ENCODE results near the gene LILRA2. TPM values are rescaled to one million over a fixed set of nuclear protein-coding genes. Genes with fewer than 3 reads are reported as not detected.
"Not testable (repeated sequence)": the region's sequence is repeated elsewhere in the genome, so short reads cannot be mapped to it uniquely, and the experiment has no call there.

The LILRA2 gene
- total RNA-seq, 2 experiments from 2014 or later: not detected

GRCh38 chr19:54593931-54594626 is 20.5 kb downstream of the LILRA2 start:
- DNase-seq; CTCF ChIA-PET; H3K4me3 Mint-ChIP-seq; intact Hi-C loops (cut with DNase I, micrococcal nuclease); ATAC-seq; H3K9me3 Mint-ChIP-seq (ENCODE audit: low read depth); H3K4me1 Mint-ChIP-seq; H3K36me3 Mint-ChIP-seq (ENCODE audit: low read depth); H3K27ac Mint-ChIP-seq; POLR2A ChIA-PET: not testable (repeated sequence)
- H3K27me3 Mint-ChIP-seq: peaks cover 25% of the 10 kb centered on the region

- no peak overlapping the region for H3K27ac Mint-ChIP-seq
- H3K4me1 Mint-ChIP-seq: no peaks in the 10 kb centered on the region
- ATAC-seq (no peak), DNase-seq (no peak)
- H3K27me3 Mint-ChIP-seq: peaks cover 23% of the 10 kb centered on the region
- H3K4me3 Mint-ChIP-seq: no peak overlapping the region
- POLR2A ChIA-PET: no interaction called here
- no peaks in the 10 kb centered on the region for H3K9me3 Mint-ChIP-seq (ENCODE audit: low read depth)
- no peaks in the 10 kb centered on the region for H3K36me3 Mint-ChIP-seq (ENCODE audit: low read depth)
- intact Hi-C loops (cut with DNase I, micrococcal nuclease): no loop called here
- CTCF ChIA-PET: no interaction called here
These were observed 21.1 kb downstream of the LILRA2 start for GRCh38 chr19:54594737-54595136.

- H3K4me3 Mint-ChIP-seq; ATAC-seq; POLR2A ChIA-PET; intact Hi-C loops (cut with DNase I, micrococcal nuclease); H3K27ac Mint-ChIP-seq; H3K36me3 Mint-ChIP-seq (ENCODE audit: low read depth); H3K9me3 Mint-ChIP-seq (ENCODE audit: low read depth); DNase-seq; CTCF ChIA-PET; H3K4me1 Mint-ChIP-seq: not testable (repeated sequence)
- peaks cover 23% of the 10 kb centered on the region for H3K27me3 Mint-ChIP-seq
These were observed 22.3 kb downstream of the LILRA2 start for GRCh38 chr19:54595680-54596436.

DNA sequence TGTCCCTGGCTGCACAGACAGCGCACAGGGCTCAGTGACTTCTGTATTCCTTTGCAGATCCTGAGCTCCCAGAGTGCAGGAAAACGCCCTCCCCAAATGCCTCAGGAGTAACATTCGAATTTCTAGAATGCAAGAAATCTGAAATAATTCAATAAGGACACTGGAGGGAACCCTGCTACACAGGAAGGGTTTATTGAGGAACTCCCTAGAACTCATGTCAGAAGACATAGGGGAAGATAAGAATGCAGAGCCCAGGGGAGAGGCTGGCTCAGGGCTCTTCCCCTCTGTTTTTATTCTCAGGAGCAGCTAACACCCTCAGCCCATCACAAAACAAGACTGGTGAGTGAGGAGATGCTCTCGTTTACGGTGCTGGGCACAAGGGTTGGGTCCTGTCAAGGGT is 26.6 kb downstream of the LILRA2 start:
- H3K27ac Mint-ChIP-seq: no peak overlapping the region
- DNase-seq (no peak), ATAC-seq (no peak)
- ChIA-PET POLR2A (no interaction called here), CTCF (no interaction called here)
- H3K9me3 Mint-ChIP-seq (ENCODE audit: low read depth): peaks cover 3% of the 10 kb centered on the region
- H3K4me3 Mint-ChIP-seq: no peak overlapping the region
- peaks cover 17% of the 10 kb centered on the region for H3K27me3 Mint-ChIP-seq
- H3K36me3 Mint-ChIP-seq (ENCODE audit: low read depth): no peaks in the 10 kb centered on the region
- intact Hi-C loops (cut with DNase I, micrococcal nuclease): no loop called here
- H3K4me1 Mint-ChIP-seq: no peaks in the 10 kb centered on the region

DNA sequence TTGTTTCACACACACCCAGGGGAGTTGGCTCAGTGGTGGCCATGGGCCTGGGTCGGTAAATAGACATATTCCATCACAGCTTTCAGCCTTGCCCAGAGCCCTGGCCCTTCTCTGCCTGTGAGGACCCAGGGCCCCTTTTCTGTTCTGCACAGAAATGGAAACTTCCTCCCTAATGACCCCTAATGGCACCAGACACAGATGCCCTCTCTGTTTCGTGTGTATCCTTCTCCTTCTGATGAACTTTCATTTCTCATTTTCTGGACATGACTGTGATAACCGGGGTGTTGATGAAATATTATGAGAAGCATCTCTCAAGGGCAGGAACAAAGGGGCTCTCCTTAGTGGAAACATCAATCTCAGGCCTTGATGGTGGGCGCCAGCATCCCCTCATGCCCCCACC is 32.6 kb downstream of the LILRA2 start:
- Mint-ChIP-seq H3K4me1 (no peaks in the 10 kb centered on the region), H3K4me3 (no peak overlapping the region), H3K36me3 (ENCODE audit: low read depth) (no peaks in the 10 kb centered on the region), H3K27ac (no peak overlapping the region), H3K27me3 (peaks cover 11% of the 10 kb centered on the region), H3K9me3 (ENCODE audit: low read depth) (peaks cover 5% of the 10 kb centered on the region)
- DNase-seq (no peak), ATAC-seq (no peak)
- ChIA-PET CTCF (no interaction called here), POLR2A (no interaction called here)
- intact Hi-C loops (cut with DNase I, micrococcal nuclease): no loop called here

- peak overlapping the region; percentile 44 for H3K27ac Mint-ChIP-seq
- CTCF ChIA-PET: no interaction called here
- peaks cover 9% of the 10 kb centered on the region for H3K27me3 Mint-ChIP-seq
- ATAC-seq: peak; percentile 58
- DNase-seq: no peak
- peaks cover 5% of the 10 kb centered on the region for H3K9me3 Mint-ChIP-seq (ENCODE audit: low read depth)
- no peak overlapping the region for H3K4me3 Mint-ChIP-seq
- intact Hi-C loops (cut with DNase I, micrococcal nuclease): no loop called here
- no peaks in the 10 kb centered on the region for H3K36me3 Mint-ChIP-seq (ENCODE audit: low read depth)
- no peaks in the 10 kb centered on the region for H3K4me1 Mint-ChIP-seq
- POLR2A ChIA-PET: no interaction called here
These were observed 33.5 kb downstream of the LILRA2 start for GRCh38 chr19:54606891-54607784.

DNA sequence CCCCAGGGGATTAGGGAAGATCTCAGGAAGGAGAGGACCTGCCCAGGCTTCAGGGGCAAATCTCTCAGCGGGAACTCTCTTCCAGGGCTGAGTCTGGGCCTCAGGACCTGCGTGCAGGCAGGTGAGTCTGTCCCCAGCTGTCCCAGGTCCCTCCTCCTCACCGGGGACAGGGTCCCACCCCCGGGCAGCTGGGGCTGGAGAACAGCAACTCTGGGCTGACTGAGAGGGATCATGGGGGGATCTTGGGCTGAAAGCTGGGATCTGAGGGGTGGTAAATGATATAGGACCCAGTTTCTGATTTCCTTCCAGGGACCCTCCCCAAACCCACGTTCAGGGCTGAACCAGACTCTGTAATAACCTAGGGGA is 34.2 kb downstream of the LILRA2 start:
- ChIA-PET POLR2A (no interaction called here), CTCF (no interaction called here)
- DNase-seq (no peak), ATAC-seq (no peak)
- Mint-ChIP-seq H3K4me3 (no peak overlapping the region), H3K36me3 (ENCODE audit: low read depth) (no peaks in the 10 kb centered on the region), H3K27me3 (peaks cover 9% of the 10 kb centered on the region), H3K9me3 (ENCODE audit: low read depth) (peaks cover 5% of the 10 kb centered on the region), H3K4me1 (no peaks in the 10 kb centered on the region), H3K27ac (no peak overlapping the region)
- intact Hi-C loops (cut with DNase I, micrococcal nuclease): no loop called here

DNA sequence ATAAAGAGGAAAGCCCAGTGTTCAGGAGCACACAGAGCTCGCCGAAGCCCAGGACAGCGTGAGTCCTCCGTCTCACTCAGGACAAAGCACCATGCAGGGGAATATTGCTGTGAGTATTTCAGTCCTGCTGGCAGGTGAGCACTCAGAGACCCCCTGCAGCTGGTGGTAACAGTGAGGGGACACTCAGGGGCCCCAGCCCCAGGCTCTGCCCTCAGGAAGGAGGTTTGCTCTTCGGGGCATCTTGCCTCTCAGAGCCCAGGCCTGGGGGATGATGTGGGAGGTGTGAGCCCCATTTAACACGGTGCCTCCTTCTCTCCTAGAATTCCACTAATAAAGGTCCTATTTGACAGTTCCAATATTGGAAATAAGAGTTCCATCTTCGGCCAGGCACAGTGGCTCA is 34.6 kb downstream of the LILRA2 start:
- DNase-seq (no peak), ATAC-seq (no peak)
- no peaks in the 10 kb centered on the region for H3K36me3 Mint-ChIP-seq (ENCODE audit: low read depth)
- H3K4me1 Mint-ChIP-seq: no peaks in the 10 kb centered on the region
- peaks cover 9% of the 10 kb centered on the region for H3K27me3 Mint-ChIP-seq
- intact Hi-C loops (cut with DNase I, micrococcal nuclease): no loop called here
- H3K4me3 Mint-ChIP-seq: no peak overlapping the region
- H3K27ac Mint-ChIP-seq: no peak overlapping the region
- ChIA-PET CTCF (no interaction called here), POLR2A (no interaction called here)
- peaks cover 5% of the 10 kb centered on the region for H3K9me3 Mint-ChIP-seq (ENCODE audit: low read depth)

DNA sequence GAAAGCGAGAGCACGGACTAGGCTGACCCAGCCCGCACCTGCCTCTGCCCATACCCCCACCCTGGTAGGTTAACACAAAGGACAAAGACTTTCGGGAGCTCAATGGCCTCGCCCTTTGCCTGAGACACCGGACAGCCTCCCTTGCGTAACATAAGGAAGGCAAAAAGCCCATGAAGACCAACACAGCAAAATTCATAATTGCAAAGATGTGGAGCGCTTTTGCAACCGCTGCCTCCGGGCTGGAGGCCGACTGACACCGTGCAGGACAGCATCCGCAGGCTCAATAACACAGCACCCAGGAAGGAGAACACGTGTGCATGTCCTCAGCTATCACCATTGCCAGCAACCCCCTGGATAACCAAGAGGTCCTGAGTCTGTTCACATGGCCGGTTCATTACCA is 35.2 kb downstream of the LILRA2 start:
- H3K4me1 Mint-ChIP-seq: no peaks in the 10 kb centered on the region
- POLR2A ChIA-PET: no interaction called here
- intact Hi-C loops (cut with DNase I, micrococcal nuclease): no loop called here

DNA sequence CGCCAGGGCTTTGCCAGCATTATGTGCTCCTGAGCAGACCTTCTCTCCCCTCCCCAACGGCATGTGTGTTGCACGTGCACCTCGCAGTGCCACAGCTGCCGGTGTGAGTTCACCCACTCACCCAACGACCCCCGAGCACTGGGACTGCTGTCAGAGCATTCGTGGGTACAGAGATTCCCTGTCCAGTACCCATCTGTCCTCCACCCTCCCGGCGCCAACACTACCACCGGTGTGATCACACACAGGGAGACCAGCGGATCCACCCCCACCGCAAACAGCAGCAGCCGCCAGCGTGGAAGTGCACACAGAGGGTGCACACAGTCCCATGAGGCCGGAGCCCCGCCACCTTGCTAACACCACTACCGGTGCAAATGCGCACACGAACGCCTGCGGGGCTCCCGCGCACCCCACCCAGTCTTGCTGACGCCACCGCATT is 35.8 kb downstream of the LILRA2 start:
- intact Hi-C loops (cut with DNase I, micrococcal nuclease): no loop called here
- ATAC-seq (no peak), DNase-seq (no peak)
- Mint-ChIP-seq H3K9me3 (ENCODE audit: low read depth) (peaks cover 7% of the 10 kb centered on the region), H3K27ac (no peak overlapping the region), H3K4me3 (no peak overlapping the region), H3K36me3 (ENCODE audit: low read depth) (no peaks in the 10 kb centered on the region), H3K4me1 (no peaks in the 10 kb centered on the region), H3K27me3 (peaks cover 13% of the 10 kb centered on the region)
- POLR2A ChIA-PET: no interaction called here
- CTCF ChIA-PET: no interaction called here

More for the DNA sequence above, 35.2 kb downstream of the LILRA2 start:
- Mint-ChIP-seq H3K27ac (no peak overlapping the region), H3K9me3 (ENCODE audit: low read depth) (peaks cover 5% of the 10 kb centered on the region), H3K4me3 (no peak overlapping the region), H3K36me3 (ENCODE audit: low read depth) (no peaks in the 10 kb centered on the region), H3K27me3 (peaks cover 12% of the 10 kb centered on the region)
- no peak for DNase-seq
- CTCF ChIA-PET: no interaction called here
- ATAC-seq: no peak

DNA sequence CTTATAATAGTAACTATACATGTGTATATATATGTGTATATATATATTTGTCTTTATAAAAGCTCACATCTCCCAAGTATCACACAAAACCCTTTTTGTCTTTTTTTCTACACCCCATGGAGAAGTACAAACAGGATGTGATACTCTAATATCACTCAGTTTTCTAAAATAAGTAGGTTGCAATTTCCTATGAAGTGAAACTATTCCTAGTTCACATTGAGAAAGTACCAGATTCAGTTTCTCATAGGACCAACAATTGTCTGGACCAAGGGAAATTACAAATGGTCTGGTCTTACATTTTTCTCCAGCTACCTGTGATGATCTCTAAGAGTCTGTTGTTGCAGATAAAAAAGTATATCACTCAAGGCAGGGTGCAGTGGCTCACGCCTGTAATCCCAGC is 38.8 kb downstream of the LILRA2 start:
- no peaks in the 10 kb centered on the region for H3K4me1 Mint-ChIP-seq
- peaks cover 12% of the 10 kb centered on the region for H3K27me3 Mint-ChIP-seq
- intact Hi-C loops (cut with DNase I, micrococcal nuclease): no loop called here
- H3K9me3 Mint-ChIP-seq (ENCODE audit: low read depth): peaks cover 5% of the 10 kb centered on the region
- H3K27ac Mint-ChIP-seq: no peak overlapping the region
- ChIA-PET POLR2A (no interaction called here), CTCF (no interaction called here)
- H3K4me3 Mint-ChIP-seq: no peak overlapping the region
- H3K36me3 Mint-ChIP-seq (ENCODE audit: low read depth): no peaks in the 10 kb centered on the region
- DNase-seq (no peak), ATAC-seq (no peak)

- ATAC-seq (no peak), DNase-seq (no peak)
- Mint-ChIP-seq H3K9me3 (ENCODE audit: low read depth) (peaks cover 5% of the 10 kb centered on the region), H3K36me3 (ENCODE audit: low read depth) (no peaks in the 10 kb centered on the region), H3K4me3 (no peak overlapping the region), H3K27me3 (peaks cover 12% of the 10 kb centered on the region), H3K4me1 (no peaks in the 10 kb centered on the region), H3K27ac (no peak overlapping the region)
- intact Hi-C loops (cut with DNase I, micrococcal nuclease): no loop called here
- ChIA-PET POLR2A (interaction anchor here (0.6 kb wide), 1 partner anchor 1548 kb away, joined by 3 read pairs; no protein-coding TSS in a partner anchor), CTCF (interaction anchor here (1.1 kb wide), 1 partner anchor 89 kb away, joined by 3 read pairs; no protein-coding TSS in a partner anchor)
These were observed 41.1 kb downstream of the LILRA2 start for GRCh38 chr19:54614726-54615125.

Data from activated CD4-positive, alpha-beta T cell treated with anti-CD3 and anti-CD28 coated beads for 36 hours (primary cell).